22Rv1 (cell line): ENCODE results near the gene EFCAB9.

Experiments used
- CTCF ChIP-seq: fragments of 450-650 bp; IDR thresholded peaks from 2 replicates; pipeline ENCODE4 v1.5.1; 2017; ENCODE audit warnings: mild to moderate bottlenecking
- ZFX ChIP-seq: fragments of 450-650 bp; IDR thresholded peaks from 2 replicates; pipeline ENCODE4 v1.6.1; 2017; ENCODE audit warnings: antibody characterized with exemption, borderline replicate concordance

GRCh38 chr5:172234031-172234430, 40.1 kb downstream of the EFCAB9 start:
- TF ChIP-seq CTCF (no peak), ZFX (no peak)
